Medulla oblongata (tissue), 1 donor: ENCODE measurements around the gene GARNL3.
A peak's percentile ranks its signal among the peaks of the same experiment; 100 is the strongest.

Experiments
- DNase-seq: peaks from one replicate; pipeline ENCODE4 v3.0.0-alpha.2; 2015; ENCODE audit errors: extremely low spot score

GARNL3 gene

DNA sequence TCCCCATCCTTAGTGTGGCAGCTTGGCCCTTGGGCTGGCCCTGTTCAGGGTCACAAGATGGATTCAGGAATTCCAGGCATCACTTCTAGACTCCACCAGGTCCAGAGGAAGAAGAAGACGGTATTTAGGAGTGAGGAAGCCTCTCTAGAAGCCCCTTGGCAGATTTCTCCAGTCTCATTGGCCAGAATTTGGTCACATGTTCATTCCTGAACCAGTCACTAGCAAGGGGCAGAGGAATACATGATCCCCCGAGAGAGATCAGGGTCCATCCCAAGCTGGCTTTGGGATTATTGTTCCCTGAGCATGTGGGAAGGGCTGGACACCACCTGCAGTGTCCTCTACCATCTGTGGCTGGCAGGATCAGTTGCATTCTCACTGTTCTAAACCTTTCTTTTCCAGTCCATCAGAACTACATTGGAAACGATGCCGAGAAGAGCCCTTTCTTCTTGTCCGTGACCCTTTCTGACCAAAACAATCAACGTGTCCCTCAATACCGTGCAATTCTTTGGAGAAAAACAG, 48.5 kb downstream of the GARNL3 start:
- no peak for DNase-seq

- no peak for DNase-seq
Observed at GRCh38 chr9:127314911-127315310, 50.3 kb downstream of the GARNL3 start.

- DNase-seq = no peak
Observed at GRCh38 chr9:127316586-127317323, 52.2 kb downstream of the GARNL3 start.

DNA sequence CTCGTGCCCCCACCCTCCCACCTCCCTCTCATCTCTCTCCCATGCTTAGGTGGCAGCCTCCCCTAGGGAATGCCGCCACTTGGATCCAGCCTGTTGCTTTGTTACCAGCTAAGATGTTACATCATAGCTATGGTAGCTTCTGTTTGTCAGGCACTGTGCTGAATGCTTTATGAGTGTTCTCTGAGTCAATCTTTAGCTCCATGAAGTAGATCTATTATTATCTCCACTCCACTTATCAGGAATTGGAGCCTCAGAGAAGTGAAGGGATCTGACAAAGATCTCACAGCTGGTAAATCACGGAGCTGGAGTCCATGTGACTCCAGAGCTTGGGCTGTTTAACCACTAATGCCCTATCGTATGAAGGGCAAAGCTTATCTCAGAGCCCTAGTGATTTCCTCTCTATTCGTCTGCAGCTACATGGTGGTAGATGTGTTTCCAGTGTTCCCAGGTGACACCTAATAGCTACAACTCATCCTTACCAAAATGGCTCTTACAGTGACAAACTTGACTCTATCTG, 54.1 kb downstream of the GARNL3 start:
- DNase-seq = no peak

GRCh38 chr9:127319366-127320114, 55.0 kb downstream of the GARNL3 start:
- peak; percentile 43 for DNase-seq

- no peak for DNase-seq
Observed at GRCh38 chr9:127320115-127320378, 55.5 kb downstream of the GARNL3 start.

GRCh38 chr9:127323393-127323792, 58.8 kb downstream of the GARNL3 start:
- no peak for DNase-seq

DNA sequence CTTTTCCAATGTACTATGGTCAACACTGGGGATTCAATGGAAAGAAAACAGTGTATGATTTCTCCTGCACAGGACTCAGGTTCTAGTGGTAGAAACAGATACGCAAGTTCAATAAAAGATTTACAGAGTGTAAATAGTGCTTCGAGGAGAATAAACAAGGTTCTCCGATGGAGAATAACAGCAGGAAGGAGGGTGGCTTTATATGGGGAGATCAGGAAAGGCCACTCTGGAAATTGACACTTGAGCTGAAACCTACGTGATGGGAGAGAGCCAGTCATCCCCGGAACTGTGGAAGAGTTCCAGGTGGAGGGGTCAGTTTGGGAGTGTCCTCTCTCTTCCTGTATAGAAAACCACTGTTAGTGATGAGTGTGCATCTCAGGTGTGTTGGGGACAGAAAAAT, 65.9 kb downstream of the GARNL3 start:
- no peak for DNase-seq

DNA sequence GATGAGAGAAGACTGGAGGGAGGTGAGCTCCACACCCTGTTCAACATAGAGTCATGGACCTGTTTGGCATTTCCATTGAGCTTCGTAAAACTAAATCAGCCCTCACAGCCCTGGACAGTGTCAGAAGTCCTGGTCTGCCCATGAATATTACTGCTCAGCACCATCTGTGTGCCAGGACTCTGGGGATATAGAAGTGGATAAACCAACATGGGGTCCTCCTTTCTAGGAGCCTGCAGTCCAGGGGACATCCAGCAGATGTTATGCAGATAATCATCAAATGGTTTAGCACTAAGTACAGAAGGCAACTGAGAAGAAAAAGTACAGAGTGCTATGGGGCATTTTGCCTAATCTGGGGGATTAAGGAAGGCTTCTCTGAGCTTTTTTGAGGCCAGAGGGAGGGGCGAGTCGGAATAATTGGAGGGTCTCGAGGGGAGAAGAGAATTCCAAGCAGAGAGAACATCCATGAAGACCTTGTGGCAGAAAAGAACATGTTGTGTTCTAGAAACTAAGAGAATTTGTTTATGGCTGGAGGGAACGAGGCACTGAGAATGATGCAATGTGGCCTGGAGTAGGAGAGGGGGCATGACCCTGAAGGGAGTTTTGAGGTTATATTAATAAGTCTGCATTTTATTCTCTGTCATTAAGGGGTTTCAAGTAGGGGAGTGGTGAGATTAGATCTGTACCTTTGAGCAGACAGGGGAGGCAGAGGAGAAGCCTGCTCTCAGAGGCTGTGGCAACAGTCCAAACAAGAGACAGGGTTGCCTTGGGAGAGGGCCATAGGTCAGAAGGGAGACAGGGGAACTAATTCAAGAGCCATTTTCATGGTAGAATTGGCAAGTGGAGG, 68.9 kb downstream of the GARNL3 start:
- DNase-seq = no peak

DNA sequence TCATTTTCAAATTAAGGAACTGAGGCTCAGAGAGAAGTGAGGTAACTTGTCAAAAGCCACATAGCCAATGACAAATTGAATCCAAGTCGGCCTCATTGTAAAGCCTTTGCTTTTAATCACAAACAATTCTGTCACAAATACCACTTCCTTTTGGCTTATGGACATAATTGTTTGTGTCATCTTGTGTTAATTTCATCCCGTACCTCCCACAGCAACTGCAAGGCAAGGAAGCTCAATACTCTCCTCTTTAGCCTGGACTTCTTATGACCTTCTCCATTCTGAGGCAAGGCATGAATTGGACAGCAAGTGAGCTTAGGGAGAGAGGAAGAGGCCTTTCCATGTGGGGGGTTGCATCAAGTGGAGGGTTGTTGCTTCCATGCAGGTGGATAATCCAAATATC, 70.2 kb downstream of the GARNL3 start:
- DNase-seq = no peak

- no peak for DNase-seq
Observed at GRCh38 chr9:127336086-127336485, 71.5 kb downstream of the GARNL3 start.

- DNase-seq = peak; percentile 72
Observed at GRCh38 chr9:127336506-127337352, 72.2 kb downstream of the GARNL3 start.

DNA sequence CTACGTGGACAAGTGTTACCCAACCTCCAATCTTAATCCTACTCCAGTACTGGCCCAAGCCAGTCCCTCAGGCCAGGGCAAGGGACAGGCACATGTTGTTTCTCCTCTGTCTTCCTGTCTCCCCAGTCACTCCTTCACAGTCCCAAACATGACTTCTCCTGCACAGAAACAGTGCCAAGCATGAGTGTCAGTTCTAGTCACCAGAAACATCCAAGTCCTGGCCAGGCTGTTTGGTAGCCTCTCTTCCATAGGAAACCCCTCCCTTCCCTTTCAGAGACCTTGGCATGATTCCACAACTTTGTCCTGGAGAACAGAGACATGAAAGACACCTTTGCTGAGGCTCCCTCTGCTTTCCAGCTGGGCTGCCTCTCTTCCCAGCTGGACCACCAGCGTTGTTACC, 76.1 kb downstream of the GARNL3 start:
- DNase-seq = no peak

DNA sequence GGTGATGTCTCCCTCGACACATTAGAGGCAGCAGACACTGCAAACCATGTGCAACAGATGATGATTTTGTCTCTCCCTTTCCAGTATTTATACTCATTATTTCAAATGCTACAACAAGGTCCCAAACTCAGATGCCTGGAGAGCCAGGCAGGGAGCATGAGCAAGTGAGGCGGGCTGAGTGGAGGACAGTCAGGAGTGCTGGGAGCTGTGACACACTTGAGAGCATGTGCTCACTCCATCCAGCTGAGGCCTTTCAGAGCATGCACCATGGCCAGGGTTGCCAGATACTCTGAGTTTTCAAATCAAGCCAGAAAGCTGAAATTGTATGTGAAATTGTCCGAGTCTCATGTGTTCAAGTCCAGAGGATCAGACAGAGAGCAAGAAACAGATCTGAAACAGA, 76.6 kb downstream of the GARNL3 start:
- no peak for DNase-seq

DNA sequence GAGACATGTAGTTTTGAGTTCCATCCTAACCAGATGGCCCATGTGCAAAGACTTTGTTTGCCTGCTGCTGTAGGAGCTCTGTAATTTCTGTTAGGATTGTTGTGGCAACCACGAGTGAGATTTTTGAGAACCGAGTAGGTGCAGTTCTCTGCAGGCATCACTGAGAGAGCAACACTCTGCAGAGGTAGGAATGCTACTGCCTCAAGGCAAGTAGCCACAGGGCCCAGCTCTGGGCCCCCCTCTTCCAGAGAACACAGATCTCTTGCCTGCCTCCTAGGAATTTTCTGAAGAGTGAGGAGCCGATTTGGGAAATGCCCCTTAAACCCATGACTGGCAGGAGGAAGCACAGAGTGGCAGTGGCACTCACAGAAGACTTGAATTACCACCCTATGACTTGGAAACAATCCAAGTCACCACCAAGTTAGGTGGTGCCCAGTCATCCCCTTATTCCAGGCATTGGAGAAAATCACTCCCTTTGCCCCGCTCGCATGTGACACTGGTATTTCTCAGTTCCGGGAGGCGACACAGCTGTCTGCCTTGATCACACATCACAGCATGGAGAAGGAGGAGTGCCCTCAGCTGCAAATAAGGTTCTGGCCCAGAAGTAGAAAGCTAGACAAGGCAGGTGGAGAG, 79.9 kb downstream of the GARNL3 start:
- DNase-seq = no peak

DNA sequence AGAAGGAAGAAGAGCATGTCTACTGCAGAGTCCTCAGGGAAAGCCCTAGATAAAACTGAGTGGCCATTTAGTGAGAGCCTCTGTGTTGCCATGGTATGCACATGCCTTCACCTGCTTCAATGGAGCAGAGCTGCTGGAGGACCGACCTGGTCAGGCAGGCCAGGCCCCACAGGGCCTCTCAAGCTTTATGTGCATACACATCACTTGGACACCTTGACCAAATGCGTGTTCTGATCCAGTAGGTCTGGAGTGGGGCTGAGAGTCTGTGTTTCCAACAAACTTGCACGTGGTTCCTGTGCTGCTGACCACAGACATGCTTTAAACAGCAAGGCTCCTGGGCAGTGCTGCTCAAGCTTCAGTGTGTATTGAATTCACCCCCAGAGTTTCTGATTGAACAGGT, 81.0 kb downstream of the GARNL3 start:
- DNase-seq = no peak

GRCh38 chr9:127346584-127346983, 82.0 kb downstream of the GARNL3 start:
- no peak for DNase-seq

DNA sequence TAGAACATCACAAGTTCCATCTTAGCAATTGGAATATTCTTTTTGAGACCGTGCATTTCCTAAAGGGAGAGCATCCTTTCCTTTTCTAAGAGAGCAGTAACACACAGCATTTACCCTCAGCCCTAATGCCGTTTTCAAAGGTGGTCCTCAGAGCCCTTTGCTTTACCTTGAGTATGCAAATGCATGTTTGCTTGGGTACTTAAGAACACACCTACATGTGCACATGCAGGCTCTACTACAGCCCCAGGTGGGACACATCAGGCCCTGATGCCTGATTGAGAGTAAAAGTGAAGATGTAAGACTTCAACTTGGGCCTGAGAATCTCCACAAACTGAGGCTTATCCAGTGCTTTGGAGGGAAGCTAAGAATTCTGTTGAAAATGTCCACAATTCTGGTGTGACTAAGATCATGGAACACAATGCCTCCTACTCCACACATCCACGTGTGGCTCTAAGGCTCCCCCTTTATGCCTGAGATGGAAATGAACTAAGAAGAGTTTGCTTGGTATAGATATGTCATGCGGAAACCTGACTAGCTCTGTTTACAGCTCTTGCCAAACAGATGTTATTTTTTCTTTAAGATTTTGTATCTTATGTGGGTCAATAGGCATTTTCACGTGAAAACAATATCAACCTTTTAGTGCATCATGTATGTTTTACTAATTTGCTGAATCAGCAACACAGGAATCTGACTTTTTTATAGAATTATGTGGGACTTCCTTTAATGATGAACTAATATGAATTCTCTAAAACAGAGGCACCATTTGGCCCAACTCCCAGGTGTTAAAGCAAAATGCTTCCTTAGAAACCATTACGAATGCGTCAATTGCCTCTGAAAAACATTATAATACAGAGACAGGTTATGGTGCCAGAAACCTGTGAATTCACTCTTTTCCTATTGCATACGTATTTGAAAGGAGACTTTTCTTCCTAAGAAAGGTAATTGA, 83.5 kb downstream of the GARNL3 start:
- no peak for DNase-seq

GRCh38 chr9:127349483-127350113, 85.0 kb downstream of the GARNL3 start:
- DNase-seq = peak; percentile 9
